ENCODE results near the gene NKTR.
"Not testable (repeated sequence)": the region's sequence is repeated elsewhere in the genome, so short reads cannot be mapped to it uniquely, and the experiment has no call there.

The NKTR gene
- long read RNA-seq, donor 1, full-length matches to known transcripts: 13 of 22 reads
- long read RNA-seq, donor 1, partial matches to known transcripts: 9 of 22 reads
- long read RNA-seq, donor 1, other reads (novel, unspliced or antisense): 0 of 22 reads
- long read RNA-seq, donor 2: 0 reads
- long read RNA-seq, donor 3, partial matches to known transcripts: 0 of 6 reads
- long read RNA-seq, donor 3, other reads (novel, unspliced or antisense): 0 of 6 reads
- long read RNA-seq, donor 4, full-length matches to known transcripts: 18 of 76 reads
- long read RNA-seq, donor 4, partial matches to known transcripts: 58 of 76 reads
- long read RNA-seq, donor 4, other reads (novel, unspliced or antisense): 0 of 76 reads
- long read RNA-seq, donor 5, full-length matches to known transcripts: 5 of 31 reads
- long read RNA-seq, donor 5, partial matches to known transcripts: 26 of 31 reads
- long read RNA-seq, donor 5, other reads (novel, unspliced or antisense): 0 of 31 reads
- long read RNA-seq, donor 6, full-length matches to known transcripts: 6 of 6 reads
- long read RNA-seq, donor 6, partial matches to known transcripts: 0 of 6 reads
- long read RNA-seq, donor 6, other reads (novel, unspliced or antisense): 0 of 6 reads
- long read RNA-seq, donor 7, full-length matches to known transcripts: 7 of 13 reads
- long read RNA-seq, donor 7, partial matches to known transcripts: 6 of 13 reads
- long read RNA-seq, donor 7, other reads (novel, unspliced or antisense): 0 of 13 reads
- long read RNA-seq, donor 8, full-length matches to known transcripts: 11 of 35 reads
- long read RNA-seq, donor 8, partial matches to known transcripts: 24 of 35 reads
- long read RNA-seq, donor 8, other reads (novel, unspliced or antisense): 0 of 35 reads

GRCh38 chr3:42600111-42600957 is at the start of gene NKTR:
NKTR (plus strand) TSS chr3:42600686; CDS start chr3:42601007, 321 bp downstream.
- DNase-seq: peak; percentile 99

DNA sequence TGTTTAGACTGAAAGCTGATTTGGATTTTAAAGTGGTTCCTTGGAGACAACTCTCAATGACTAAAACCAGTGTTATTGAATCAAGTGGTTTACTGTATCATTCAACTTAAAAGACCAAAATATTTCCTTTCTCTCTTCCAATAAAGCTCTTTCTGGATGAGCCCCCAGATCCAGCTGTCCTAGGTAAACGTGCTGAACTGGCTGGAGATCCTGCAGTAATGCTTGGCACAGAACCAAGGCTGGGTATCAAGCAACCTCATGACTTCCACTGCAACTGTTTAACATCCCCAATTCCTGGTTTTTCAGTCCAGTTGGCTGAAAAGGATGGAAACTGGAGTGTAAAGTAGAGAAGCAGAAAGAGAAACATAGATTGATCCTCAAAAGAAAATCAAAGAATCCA is 47.7 kb upstream of the NKTR start:
- no peak for DNase-seq

DNA sequence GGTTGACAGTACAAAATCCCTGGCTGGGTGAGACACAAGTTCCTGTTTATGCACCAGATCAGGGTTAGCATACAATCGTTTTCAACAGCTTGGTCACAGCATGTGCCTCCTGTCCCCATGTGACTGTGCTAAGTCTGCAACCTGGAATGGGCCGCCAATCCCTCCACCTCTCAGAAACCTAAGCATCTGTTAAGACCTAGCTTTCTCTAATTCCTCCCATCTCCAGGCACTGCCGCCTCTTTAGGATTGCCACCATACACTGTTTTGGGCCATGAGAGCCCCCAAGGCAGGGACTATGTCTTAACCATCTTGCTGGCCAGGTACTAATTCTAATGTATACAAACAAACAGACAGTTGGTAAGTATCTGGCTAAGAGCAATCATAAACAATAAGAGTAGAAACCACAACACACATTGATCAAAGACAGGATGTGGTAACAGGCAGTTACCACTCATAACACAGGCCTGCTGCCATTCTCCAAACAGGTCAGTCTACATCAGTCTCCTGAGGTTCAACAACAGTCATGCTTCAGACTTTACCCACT is 44.3 kb upstream of the NKTR start:
- no peak for DNase-seq

DNA sequence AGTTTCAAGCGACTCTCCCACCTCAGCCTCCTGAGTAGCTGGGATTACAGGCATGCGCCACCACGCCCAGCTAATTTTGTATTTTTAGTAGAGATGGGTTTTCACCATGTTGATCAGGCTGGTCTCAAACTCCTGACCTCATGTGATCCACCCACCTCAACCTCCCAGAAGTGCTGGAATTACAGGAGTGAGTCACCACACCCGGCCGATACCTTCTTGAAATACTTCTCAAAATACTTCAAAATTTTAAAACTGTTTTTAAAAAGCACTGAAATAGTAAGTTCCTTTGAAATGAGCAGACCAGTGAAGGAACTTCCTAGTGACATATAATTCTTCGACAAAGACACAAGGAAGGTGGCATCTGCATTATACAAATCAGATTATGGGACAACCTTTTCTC is 43.7 kb upstream of the NKTR start:
- DNase-seq: not testable (repeated sequence)

- DNase-seq: no peak
These were observed 42.6 kb upstream of the NKTR start for GRCh38 chr3:42557854-42558253.

DNA sequence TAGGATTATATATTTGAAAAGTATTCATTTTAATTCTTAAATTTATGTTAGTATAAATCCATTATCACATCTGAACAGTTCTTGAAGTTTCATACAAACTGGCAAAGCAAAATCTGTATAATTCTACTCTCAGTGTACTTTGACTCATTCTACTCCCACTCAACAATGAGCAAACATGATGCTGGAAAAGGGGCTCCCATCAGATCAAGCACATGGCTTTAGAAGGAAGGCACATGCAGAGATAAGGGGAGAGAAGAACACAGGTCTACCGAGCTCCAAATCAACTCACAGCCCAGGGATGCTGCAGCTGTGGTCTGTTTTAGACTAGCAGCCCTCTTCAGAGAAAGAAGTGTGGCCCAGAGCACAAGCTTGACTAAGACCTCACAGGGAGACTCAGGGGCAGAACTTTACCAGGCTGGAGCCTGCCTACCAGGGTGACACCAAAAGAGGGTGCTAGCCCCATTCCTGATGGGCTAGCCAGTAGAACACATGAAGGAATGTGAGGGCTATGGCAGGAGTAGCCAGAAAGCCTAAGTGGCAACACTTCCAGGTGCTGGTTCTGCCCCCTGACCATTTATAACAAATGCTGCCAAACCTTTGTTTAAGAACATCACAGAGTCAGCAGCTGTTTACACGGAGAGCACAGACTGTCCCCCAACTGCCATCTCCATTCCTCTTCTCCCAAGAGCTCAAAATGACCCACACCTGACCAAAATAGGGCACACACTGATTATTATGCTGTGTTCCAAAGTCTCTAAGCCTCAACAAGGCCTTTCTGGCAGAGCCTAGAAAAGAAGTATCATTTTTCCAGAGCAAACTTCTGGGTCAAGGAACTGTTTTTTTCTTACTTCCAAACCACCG is 38.2 kb upstream of the NKTR start:
- no peak for DNase-seq

DNA sequence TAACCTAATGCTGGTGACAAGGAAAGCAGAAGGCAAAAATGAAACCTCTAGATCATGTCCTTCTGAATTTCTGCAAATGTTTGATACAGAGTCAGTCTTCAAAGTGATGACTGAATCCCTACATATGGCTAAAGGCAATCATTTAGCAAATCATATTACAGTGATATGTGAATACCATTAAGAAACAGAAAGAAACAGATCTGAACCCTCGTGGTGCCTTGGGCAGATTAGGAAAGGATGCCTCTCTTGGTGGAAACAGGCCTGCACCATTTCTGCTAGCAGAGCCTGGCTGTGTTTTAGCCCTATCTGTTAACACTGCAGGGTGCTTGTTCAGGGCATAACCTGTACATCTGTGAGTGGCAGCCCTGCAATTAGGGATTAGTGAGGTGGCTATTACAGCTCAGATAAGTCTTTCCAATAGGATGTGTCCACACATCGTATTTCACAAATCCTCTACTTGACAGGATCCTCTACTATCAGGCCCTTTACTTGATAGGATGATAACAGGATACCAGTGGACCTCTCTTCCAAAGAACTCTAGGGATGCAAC is 30.8 kb upstream of the NKTR start:
- DNase-seq: no peak

GRCh38 chr3:42572278-42572677 is 28.2 kb upstream of the NKTR start:
- no peak for DNase-seq

DNA sequence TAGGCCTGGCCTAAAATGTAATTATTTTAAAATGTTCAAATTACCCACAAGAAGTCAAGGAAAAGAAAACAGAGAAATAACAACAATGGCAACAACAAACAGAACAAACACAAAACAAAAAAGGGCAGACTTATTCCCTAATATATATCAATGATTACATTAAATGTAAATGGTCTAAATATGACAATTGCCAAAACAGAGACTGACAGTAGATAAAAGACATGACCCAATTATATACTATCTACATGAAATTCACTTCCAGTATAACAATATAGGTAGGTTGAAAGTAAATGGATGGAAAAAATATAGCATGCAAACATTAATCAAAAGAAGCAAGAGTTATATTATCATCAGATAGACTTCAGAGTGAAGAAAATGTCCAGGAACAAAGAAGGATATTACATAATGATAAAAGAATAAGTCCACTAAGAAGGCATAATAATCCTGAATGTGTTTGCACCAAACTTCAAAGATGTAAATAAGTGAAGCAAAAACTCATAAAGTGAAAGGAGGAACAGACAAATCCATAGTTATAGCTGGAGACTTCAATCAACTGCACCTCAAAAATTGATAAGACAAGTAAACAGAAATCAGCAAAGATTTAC is 25.2 kb upstream of the NKTR start:
- DNase-seq: no peak

DNA sequence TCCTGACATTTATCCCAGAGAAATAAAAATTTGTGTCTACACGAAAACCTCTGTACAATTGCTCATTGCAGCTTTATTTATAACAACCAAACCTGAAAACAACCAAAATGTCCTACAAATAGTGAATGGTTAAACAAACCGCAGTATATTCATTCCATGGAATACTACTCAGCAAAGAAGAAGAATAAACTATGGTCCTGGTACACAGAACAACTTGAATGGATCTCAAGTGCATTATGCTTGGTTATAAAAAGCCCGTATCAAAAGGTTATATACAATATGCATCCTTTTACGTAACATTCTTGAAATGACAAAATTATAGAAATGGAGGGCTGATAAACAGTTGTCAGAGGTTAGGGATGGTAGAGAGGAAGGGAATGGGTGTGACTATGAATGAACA is 22.4 kb upstream of the NKTR start:
- no peak for DNase-seq

DNA sequence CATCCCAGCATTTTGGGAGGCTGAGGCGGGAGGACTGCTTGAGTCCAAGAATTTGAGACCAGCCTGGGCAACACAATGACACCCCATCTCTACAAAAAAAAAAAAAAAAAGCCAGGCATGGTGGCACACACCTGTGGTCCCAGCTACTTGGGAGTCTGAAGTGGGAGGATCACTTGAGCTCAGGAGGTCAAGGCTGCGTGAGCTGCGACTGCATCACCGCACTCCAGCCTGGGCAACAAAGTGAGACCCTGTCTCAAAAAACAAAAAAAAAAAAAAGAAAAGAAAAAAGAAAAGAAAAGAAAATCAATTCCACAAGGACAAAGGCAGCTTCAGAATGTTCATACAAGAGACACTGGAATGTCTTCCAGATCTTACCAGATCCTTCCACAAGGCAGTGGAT is 21.1 kb upstream of the NKTR start:
- DNase-seq: not testable (repeated sequence)

- no peak for DNase-seq
These were observed 19.1 kb upstream of the NKTR start for GRCh38 chr3:42581400-42581708.

- peak; percentile 92 for DNase-seq
These were observed 18.6 kb upstream of the NKTR start, which contains the start of gene SEC22C for GRCh38 chr3:42581709-42582473. SEC22C (minus strand) TSS chr3:42581967; CDS start chr3:42569046, 12,921 bp downstream.

DNA sequence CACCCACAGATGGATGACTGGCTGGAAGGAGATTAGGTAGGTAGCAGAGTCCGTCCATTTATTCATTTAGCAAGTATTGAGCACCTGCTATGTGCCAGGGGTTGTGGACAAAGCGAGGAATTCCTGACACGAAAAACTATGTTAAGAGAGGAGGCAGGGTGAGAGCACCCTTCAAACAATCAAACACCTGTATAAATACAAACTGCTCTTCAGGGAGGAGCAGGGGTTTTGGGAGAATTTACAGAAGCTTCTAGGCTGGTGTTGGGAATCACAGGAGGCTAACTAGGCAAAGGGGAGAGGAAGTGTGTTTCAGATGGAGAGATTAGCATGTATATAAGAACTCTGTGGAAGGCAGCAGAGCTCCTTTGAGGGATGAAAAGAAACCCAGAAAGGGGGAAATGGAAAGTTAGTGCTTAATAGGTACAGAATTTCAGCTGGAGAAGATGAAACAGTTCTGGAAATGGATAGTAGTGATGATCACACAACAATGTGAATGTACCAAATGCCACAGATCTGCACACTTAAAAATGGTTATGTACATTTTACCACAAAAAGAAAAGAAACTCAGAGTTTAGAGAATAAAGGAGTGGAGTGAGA is 17.9 kb upstream of the NKTR start:
- DNase-seq: no peak

DNA sequence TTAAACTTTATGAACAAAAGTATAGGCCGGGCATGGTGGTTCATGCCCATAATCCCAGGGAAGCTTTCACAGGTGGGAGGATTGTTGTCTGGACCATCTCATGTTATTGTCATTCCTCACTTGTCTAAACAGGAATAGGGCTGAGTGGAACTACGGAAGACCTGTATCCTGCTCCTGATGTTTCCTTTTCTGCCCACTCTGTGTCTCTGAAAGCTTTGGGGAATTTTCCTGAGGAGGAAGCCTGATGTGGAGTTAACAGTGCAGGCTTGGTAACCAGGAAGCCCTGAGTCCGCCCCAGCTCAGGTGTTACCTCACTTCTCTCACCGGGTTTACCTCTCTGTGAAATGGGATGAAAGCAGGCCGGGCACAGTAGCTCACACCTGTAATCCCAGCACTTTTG is 11.9 kb upstream of the NKTR start:
- DNase-seq: no peak

GRCh38 chr3:42589382-42590109 is 10.9 kb upstream of the NKTR start:
- DNase-seq: no peak

DNA sequence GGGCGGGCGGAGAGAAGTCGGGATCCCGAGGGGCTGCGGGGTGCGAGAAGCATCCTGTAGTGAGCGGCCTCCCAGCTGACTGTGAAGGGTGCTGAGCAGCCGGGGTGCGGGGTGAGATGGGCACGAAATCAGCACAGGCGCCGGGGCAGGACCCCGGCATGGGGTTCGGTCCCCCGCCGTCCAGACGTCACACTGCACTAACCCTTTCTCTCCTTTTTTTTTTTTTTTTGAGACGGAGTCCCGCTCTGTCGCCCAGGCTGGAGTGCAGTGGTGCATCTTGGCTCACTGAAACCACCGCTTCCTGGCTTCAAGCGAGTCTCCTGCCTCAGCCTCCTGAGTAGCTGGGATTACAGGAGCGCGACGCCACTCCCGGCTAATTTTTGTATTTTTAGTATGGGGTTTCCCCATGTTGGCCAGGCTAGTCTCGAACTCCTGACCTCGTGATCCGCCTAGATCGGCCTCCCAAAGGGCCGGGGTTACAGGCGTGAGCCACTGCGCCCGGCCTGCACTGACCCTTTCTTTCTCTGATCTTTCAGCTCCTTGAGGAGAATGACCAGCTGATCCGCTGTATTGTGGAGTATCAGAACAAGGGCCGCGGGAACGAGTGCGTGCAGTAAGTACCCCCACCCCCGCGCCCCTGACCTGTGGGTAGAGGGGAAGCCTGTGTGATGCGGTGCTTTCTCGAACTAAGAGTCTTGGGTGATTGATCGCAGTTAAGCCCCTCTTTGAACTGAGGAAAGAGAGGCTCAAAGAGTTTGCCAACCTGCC is 9.3 kb upstream of the NKTR start:
- peak; percentile 71 for DNase-seq

- DNase-seq: no peak
These were observed 8.7 kb upstream of the NKTR start for GRCh38 chr3:42591811-42592210.
